OCI-LY1 (cell line): ENCODE data around the gene GALNT5.

ENCODE experiments used
- H2AFZ ChIP-seq: fragments of 200-600 bp; sonication (generic), shearing (Covaris generic); 2 replicates; pipeline ENCODE4 v1.6.0; 2014; ENCODE audit warnings: antibody characterized with exemption, mild to moderate bottlenecking, low read length
- H3F3A ChIP-seq: fragments of 200-600 bp; sonication (generic), shearing (Covaris generic); 2 replicates; pipeline ENCODE4 v1.6.0; 2014; ENCODE audit warnings: mild to moderate bottlenecking, antibody characterized with exemption, low read length, moderate library complexity; ENCODE audit not compliant: insufficient read depth
- H3K27ac ChIP-seq: fragments of 200-600 bp; sonication (generic); 2 replicates; pipeline ENCODE4 v1.5.1; 2014; ENCODE audit warnings: low read length, mixed run types, mild to moderate bottlenecking, low read depth; ENCODE audit not compliant: poor library complexity, severe bottlenecking
- H3K27me3 ChIP-seq: fragments of 200-600 bp; sonication (generic); 2 replicates; pipeline ENCODE4 v1.6.0; 2014; ENCODE audit warnings: antibody characterized with exemption, mild to moderate bottlenecking, low read length, moderate library complexity; ENCODE audit not compliant: insufficient read depth
- H3K36me3 ChIP-seq: fragments of 200-600 bp; sonication (generic); 2 replicates; pipeline ENCODE4 v1.6.1; 2014; ENCODE audit warnings: mild to moderate bottlenecking, antibody characterized with exemption, low read length, moderate library complexity, mixed read lengths; ENCODE audit not compliant: insufficient read depth
- H3K4me1 ChIP-seq: fragments of 200-600 bp; sonication (generic); 2 replicates; pipeline ENCODE4 v1.5.1; 2014; ENCODE audit warnings: mild to moderate bottlenecking, low read length, moderate library complexity; ENCODE audit not compliant: insufficient read depth, severe bottlenecking
- H3K4me2 ChIP-seq: fragments of 200-600 bp; sonication (generic), shearing (Covaris generic); 2 replicates; pipeline ENCODE4 v1.6.1; 2014; ENCODE audit warnings: low read length
- H3K4me3 ChIP-seq: fragments of 200-600 bp; sonication (generic); 2 replicates; pipeline ENCODE4 v1.5.1; 2014; ENCODE audit warnings: low read length, low read depth, mild to moderate bottlenecking, mixed read lengths; ENCODE audit not compliant: poor library complexity, severe bottlenecking
- H3K79me2 ChIP-seq: fragments of 200-600 bp; shearing (Covaris generic); 2 replicates; pipeline ENCODE4 v1.6.1; 2016; ENCODE audit warnings: mixed run types, low read length, mixed read lengths; ENCODE audit not compliant: insufficient read depth
- H3K9ac ChIP-seq: fragments of 200-600 bp; sonication (generic), shearing (Covaris generic); 2 replicates; pipeline ENCODE4 v1.6.1; 2014; ENCODE audit warnings: mild to moderate bottlenecking, low read length, mixed read lengths
- H3K9me2 ChIP-seq: fragments of 200-600 bp; sonication (generic), shearing (Covaris generic); 2 replicates; pipeline ENCODE4 v1.6.1; 2014; ENCODE audit warnings: low read depth, mild to moderate bottlenecking, low read length, mixed read lengths
- H3K9me3 ChIP-seq: fragments of 200-600 bp; shearing (Covaris generic); 2 replicates; pipeline ENCODE4 v1.6.1; 2014; ENCODE audit warnings: low read length, mixed read lengths
- H4K20me1 ChIP-seq: fragments of 200-600 bp; sonication (generic), shearing (Covaris generic); 2 replicates; pipeline ENCODE4 v1.6.0; 2016; ENCODE audit warnings: mild to moderate bottlenecking, low read length; ENCODE audit not compliant: insufficient read depth
- EZH2 ChIP-seq: fragments of 200-600 bp; sonication (generic), shearing (Covaris generic); IDR thresholded peaks from 2 replicates; pipeline ENCODE4 v1.8.0; 2017; ENCODE audit warnings: borderline replicate concordance, mixed run types, mild to moderate bottlenecking, antibody characterized with exemption, low read length, moderate library complexity, mixed read lengths
- TF ChIP-seq, protein P1 (sequence below): fragments of 200-600 bp; sonication (generic), shearing (Covaris generic); IDR thresholded peaks from 2 replicates; pipeline ENCODE4 v1.5.1; 2017; ENCODE audit warnings: mild to moderate bottlenecking, antibody characterized with exemption, low read length, moderate library complexity, mixed read lengths

The GALNT5 gene

DNA sequence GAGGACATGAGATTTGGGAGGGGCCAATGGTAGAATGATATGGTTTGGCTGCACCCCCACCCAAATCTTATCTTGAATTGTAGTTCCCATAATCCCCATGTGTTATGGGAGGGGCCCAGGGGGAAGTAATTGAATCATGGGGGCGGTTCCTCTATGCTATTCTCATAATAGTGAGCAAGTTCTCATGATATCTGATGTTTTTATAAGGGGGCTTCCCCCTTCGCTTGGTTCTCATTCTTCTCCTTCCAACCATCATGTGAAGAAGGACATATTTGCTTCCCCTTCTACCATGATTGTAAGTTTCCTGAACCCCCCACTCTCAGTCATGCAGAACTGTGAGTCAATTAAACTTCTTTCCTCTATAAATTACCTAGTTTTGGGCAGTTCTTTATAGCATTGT, 105.1 kb downstream of the GALNT5 start:
- Histone ChIP-seq H3K4me1 (peaks cover 13% of the 10 kb centered on the region), H3K4me2 (no peak overlapping the region), H3K4me3 (no peak overlapping the region), H3K9ac (no peak overlapping the region), H3F3A (no peaks in the 10 kb centered on the region), H3K9me2 (no peaks in the 10 kb centered on the region), H3K27ac (no peak overlapping the region), H3K79me2 (no peaks in the 10 kb centered on the region), H3K27me3 (no peaks in the 10 kb centered on the region), H3K36me3 (no peaks in the 10 kb centered on the region), H3K9me3 (0 out of 2 replicates have a peak, but pooled peaks cover 3% of the 10 kb centered on the region), H2AFZ (no peak overlapping the region), H4K20me1 (no peaks in the 10 kb centered on the region)
- no peak for TF ChIP-seq EZH2
- TF ChIP-seq, protein P1, sequence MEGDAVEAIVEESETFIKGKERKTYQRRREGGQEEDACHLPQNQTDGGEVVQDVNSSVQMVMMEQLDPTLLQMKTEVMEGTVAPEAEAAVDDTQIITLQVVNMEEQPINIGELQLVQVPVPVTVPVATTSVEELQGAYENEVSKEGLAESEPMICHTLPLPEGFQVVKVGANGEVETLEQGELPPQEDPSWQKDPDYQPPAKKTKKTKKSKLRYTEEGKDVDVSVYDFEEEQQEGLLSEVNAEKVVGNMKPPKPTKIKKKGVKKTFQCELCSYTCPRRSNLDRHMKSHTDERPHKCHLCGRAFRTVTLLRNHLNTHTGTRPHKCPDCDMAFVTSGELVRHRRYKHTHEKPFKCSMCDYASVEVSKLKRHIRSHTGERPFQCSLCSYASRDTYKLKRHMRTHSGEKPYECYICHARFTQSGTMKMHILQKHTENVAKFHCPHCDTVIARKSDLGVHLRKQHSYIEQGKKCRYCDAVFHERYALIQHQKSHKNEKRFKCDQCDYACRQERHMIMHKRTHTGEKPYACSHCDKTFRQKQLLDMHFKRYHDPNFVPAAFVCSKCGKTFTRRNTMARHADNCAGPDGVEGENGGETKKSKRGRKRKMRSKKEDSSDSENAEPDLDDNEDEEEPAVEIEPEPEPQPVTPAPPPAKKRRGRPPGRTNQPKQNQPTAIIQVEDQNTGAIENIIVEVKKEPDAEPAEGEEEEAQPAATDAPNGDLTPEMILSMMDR = no peak

DNA sequence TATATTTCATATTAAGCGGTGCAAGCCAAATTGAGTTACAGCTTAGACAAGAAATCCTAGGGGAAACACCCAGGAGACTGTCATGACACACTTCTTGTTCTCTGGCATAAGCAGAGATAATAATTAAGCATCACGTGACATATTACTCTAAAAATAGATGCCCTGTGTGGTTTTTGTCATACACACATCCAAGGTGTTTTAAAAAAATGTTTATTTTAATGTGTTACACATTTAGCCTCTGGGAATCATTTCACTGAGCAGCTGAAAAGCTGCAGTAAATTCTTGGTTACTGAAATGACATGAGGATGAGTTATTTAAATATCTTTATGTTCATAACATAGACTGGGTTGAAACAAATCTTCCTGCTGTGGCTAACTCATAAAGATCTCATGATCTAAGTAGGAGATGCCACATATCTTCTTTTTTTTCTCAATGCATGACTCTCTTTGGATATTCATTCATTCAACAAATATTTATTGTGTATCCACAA, 106.2 kb downstream of the GALNT5 start:
- Histone ChIP-seq H3K9me3 (0 out of 2 replicates have a peak, but pooled peaks cover 3% of the 10 kb centered on the region), H3K4me3 (no peak overlapping the region), H3K4me1 (peaks cover 13% of the 10 kb centered on the region), H4K20me1 (no peaks in the 10 kb centered on the region), H2AFZ (no peak overlapping the region), H3K9ac (no peak overlapping the region), H3K4me2 (no peak overlapping the region), H3K36me3 (no peaks in the 10 kb centered on the region), H3K27me3 (no peaks in the 10 kb centered on the region), H3K9me2 (no peaks in the 10 kb centered on the region), H3F3A (no peaks in the 10 kb centered on the region), H3K27ac (no peak overlapping the region), H3K79me2 (no peaks in the 10 kb centered on the region)
- TF ChIP-seq, protein P1 = no peak
- no peak for TF ChIP-seq EZH2
